DND-41 (cell line): ENCODE measurements around the gene GJD4.

Experiments used
- ATAC-seq: fragments of 200-7000 bp; cut with Tn5 transposase; 3 replicates; pipeline ENCODE4 v1.9.1; 2021; ENCODE audit warnings: low read depth; ENCODE audit not compliant: insufficient read depth
- DNase-seq: peaks from one replicate; pipeline ENCODE4 v3.0.0-alpha.2; 2020
- H2AFZ ChIP-seq: 2 replicates; pipeline ENCODE4 v1.6.0; 2012; ENCODE audit warnings: low read depth, low read length
- H3K27ac ChIP-seq: 2 replicates; pipeline ENCODE4 v1.5.1; 2012; ENCODE audit warnings: low read length, inconsistent platforms
- H3K27me3 ChIP-seq: fragments of 200-600 bp; sonication (generic); 2 replicates; pipeline ENCODE4 v1.6.0; 2012; ENCODE audit warnings: low read length, mild to moderate bottlenecking, inconsistent platforms; ENCODE audit not compliant: insufficient read depth, poor library complexity
- H3K36me3 ChIP-seq: 2 replicates; pipeline ENCODE4 v1.5.1; 2012; ENCODE audit warnings: low read length, inconsistent platforms; ENCODE audit not compliant: insufficient read depth
- H3K4me1 ChIP-seq: 2 replicates; pipeline ENCODE4 v1.5.1; 2012; ENCODE audit warnings: mild to moderate bottlenecking, low read length; ENCODE audit not compliant: insufficient read depth
- H3K4me2 ChIP-seq: 2 replicates; pipeline ENCODE4 v1.6.0; 2012; ENCODE audit warnings: mild to moderate bottlenecking, moderate library complexity, low read length, inconsistent platforms; ENCODE audit not compliant: insufficient read depth
- H3K4me3 ChIP-seq, 2 experiments: fragments of 200-600 bp in 1 of 2; shearing (Covaris generic) in 1 of 2; 2 replicates each; pipeline ENCODE4 v1.5.1; 2012 to 2016; ENCODE audit warnings: inconsistent platforms in 2 of 2, low read length in 2 of 2, mild to moderate bottlenecking in 2 of 2, low read depth in 1 of 2, moderate library complexity in 1 of 2
- H3K79me2 ChIP-seq: 2 replicates; pipeline ENCODE4 v1.6.0; 2012; ENCODE audit warnings: low read length, inconsistent platforms; ENCODE audit not compliant: insufficient read depth
- H3K9ac ChIP-seq: 2 replicates; pipeline ENCODE4 v1.6.0; 2012; ENCODE audit warnings: low read depth, mild to moderate bottlenecking, inconsistent platforms, low read length, moderate library complexity
- H3K9me3 ChIP-seq: 2 replicates; pipeline ENCODE4 v1.5.1; 2012; ENCODE audit warnings: low read length, moderate library complexity, mild to moderate bottlenecking, inconsistent platforms; ENCODE audit not compliant: insufficient read depth, severe bottlenecking
- H4K20me1 ChIP-seq: 2 replicates; pipeline ENCODE4 v1.6.0; 2012; ENCODE audit warnings: low read length; ENCODE audit not compliant: insufficient read depth
- CTCF ChIP-seq: IDR thresholded peaks from 2 replicates; pipeline ENCODE4 v1.5.1; 2012; ENCODE audit warnings: borderline replicate concordance, low read length, moderate library complexity, mild to moderate bottlenecking; ENCODE audit not compliant: poor library complexity, severe bottlenecking; ENCODE audit errors: extremely low read depth
- EZH2 ChIP-seq: IDR thresholded peaks from 3 replicates; pipeline ENCODE4 v1.6.1; 2012; ENCODE audit warnings: borderline replicate concordance, low read depth, mild to moderate bottlenecking, moderate library complexity, low read length, inconsistent platforms; ENCODE audit not compliant: severe bottlenecking

GJD4 gene

GRCh38 chr10:35600193-35600592 lies 4.9 kb upstream of the GJD4 start:
- H3K27ac ChIP-seq: no peak overlapping the region
- no peak for TF ChIP-seq EZH2
- peak; percentile 25 for TF ChIP-seq CTCF
- H3K4me1 ChIP-seq: no peaks in the 10 kb centered on the region
- H3K9ac ChIP-seq: no peak overlapping the region
- no peaks in the 10 kb centered on the region for H3K36me3 ChIP-seq
- H4K20me1 ChIP-seq: no peaks in the 10 kb centered on the region
- no peak overlapping the region for H3K4me3 ChIP-seq
- H2AFZ ChIP-seq: no peak overlapping the region
- H3K27me3 ChIP-seq: no peaks in the 10 kb centered on the region
- no peaks in the 10 kb centered on the region for H3K9me3 ChIP-seq
- no peak for DNase-seq
- ATAC-seq: no peak
- H3K4me2 ChIP-seq: no peak overlapping the region
- no peaks in the 10 kb centered on the region for H3K79me2 ChIP-seq

GRCh38 chr10:35606430-35606829 lies 1.3 kb downstream of the GJD4 start:
- H3K27ac ChIP-seq: no peak overlapping the region
- H3K9ac ChIP-seq: no peak overlapping the region
- no peak overlapping the region for H3K4me2 ChIP-seq
- TF ChIP-seq EZH2: no peak
- TF ChIP-seq CTCF: no peak
- H3K79me2 ChIP-seq: no peaks in the 10 kb centered on the region
- DNase-seq (no peak), ATAC-seq (no peak)
- no peak overlapping the region for H2AFZ ChIP-seq
- no peaks in the 10 kb centered on the region for H3K9me3 ChIP-seq
- no peaks in the 10 kb centered on the region for H3K4me1 ChIP-seq
- H3K36me3 ChIP-seq: no peaks in the 10 kb centered on the region
- no peaks in the 10 kb centered on the region for H3K27me3 ChIP-seq
- no peak overlapping the region for H3K4me3 ChIP-seq
- no peaks in the 10 kb centered on the region for H4K20me1 ChIP-seq

GRCh38 chr10:35607475-35608327 lies 2.6 kb downstream of the GJD4 start:
- Histone ChIP-seq H2AFZ (no peak overlapping the region), H3K9me3 (no peaks in the 10 kb centered on the region), H3K27ac (no peak overlapping the region), H3K9ac (no peak overlapping the region), H3K79me2 (no peaks in the 10 kb centered on the region), H3K4me1 (no peaks in the 10 kb centered on the region), H4K20me1 (no peaks in the 10 kb centered on the region), H3K36me3 (no peaks in the 10 kb centered on the region), H3K27me3 (no peaks in the 10 kb centered on the region), H3K4me3 (no peak overlapping the region), H3K4me2 (no peak overlapping the region)
- no peak for TF ChIP-seq EZH2
- no peak for TF ChIP-seq CTCF
- no peak for ATAC-seq
- no peak for DNase-seq
